Esophagus squamous epithelium (tissue), 5 donors: ENCODE measurements around the gene NCKAP5. TPM values are rescaled to one million over a fixed set of nuclear protein-coding genes. Genes with fewer than 3 reads are reported as not detected.

Source experiments
- DNase-seq: peaks from one replicate; lab custom pipeline; 2025; lab: John Stamatoyannopoulos, UW
- H3K27ac ChIP-seq, 4 donors: fragments of 200-600 bp; sonication (generic); one replicate each; pipeline ENCODE4 v1.5.1; 2016 to 2019; ENCODE audit warnings: mild to moderate bottlenecking in 1 of 4
- H3K27me3 ChIP-seq, 4 donors: fragments of 200-600 bp; sonication (generic); 1 replicate in 3 of 4; 2 replicates in 1 of 4; pipeline versions ENCODE4 v1.5.1 to v1.6.0; 2017 to 2021; ENCODE audit warnings: antibody characterized with exemption in 1 of 4
- H3K36me3 ChIP-seq, 3 donors: fragments of 200-600 bp; sonication (generic); one replicate each; pipeline ENCODE4 v1.5.1; 2016 to 2019
- H3K4me1 ChIP-seq, 3 donors: fragments of 200-600 bp; sonication (generic); one replicate each; pipeline ENCODE4 v1.5.1; 2017 to 2019
- H3K4me3 ChIP-seq, 4 donors: fragments of 200-600 bp; sonication (generic); 1 replicate in 3 of 4; 2 replicates in 1 of 4; pipeline ENCODE4 v1.5.1; 2016 to 2019; ENCODE audit warnings: mild to moderate bottlenecking in 2 of 4, moderate library complexity in 1 of 4
- H3K9me3 ChIP-seq, 3 donors: fragments of 200-600 bp; sonication (generic); one replicate each; pipeline ENCODE4 v1.5.1; 2016 to 2019
- POLR2A ChIP-seq, 4 donors: fragments of 450-650 bp; IDR thresholded peaks; one replicate each; pipeline ENCODE4 v1.6.1; 2017; ENCODE audit warnings: antibody characterized with exemption in 4 of 4, mild to moderate bottlenecking in 4 of 4, moderate library complexity in 3 of 4
- WGBS, 2 donors: methylation state at CpG; one replicate each; pipeline ENCODE4 v1.1.5; 2018; 5-methylcytosine and 5-hydroxymethylcytosine counted together
- intact Hi-C: fragments of 100-400 bp; cut with DNase I; formaldehyde crosslinking; loops from one replicate; pipeline ENCODE4 v1.15.0; 2022
- total RNA-seq, 4 donors: library from RNA; depleted of rRNA; stranded (reverse); fragments of >200 nt; gene quantifications; one replicate each; pipeline ENCODE4 v1.1.0, GENCODE V29; 2016
- TF ChIP-seq, protein P1 (sequence below), 6 experiments: fragments of 450-650 bp in 4 of 6; fragments of 200-600 bp in 2 of 6; sonication (generic) in 2 of 6; IDR thresholded peaks; one replicate each; pipeline ENCODE4 v1.5.1; 2016 to 2019; ENCODE audit warnings: antibody characterized with exemption in 6 of 6, mild to moderate bottlenecking in 4 of 6, moderate library complexity in 4 of 6
- donor health status: DM: yes; HTN: yes; CAD: no.

The NCKAP5 gene
- total RNA-seq, 4 donors from 2014 or later = 4.5 to 6.9 (median 5.3) TPM

DNA sequence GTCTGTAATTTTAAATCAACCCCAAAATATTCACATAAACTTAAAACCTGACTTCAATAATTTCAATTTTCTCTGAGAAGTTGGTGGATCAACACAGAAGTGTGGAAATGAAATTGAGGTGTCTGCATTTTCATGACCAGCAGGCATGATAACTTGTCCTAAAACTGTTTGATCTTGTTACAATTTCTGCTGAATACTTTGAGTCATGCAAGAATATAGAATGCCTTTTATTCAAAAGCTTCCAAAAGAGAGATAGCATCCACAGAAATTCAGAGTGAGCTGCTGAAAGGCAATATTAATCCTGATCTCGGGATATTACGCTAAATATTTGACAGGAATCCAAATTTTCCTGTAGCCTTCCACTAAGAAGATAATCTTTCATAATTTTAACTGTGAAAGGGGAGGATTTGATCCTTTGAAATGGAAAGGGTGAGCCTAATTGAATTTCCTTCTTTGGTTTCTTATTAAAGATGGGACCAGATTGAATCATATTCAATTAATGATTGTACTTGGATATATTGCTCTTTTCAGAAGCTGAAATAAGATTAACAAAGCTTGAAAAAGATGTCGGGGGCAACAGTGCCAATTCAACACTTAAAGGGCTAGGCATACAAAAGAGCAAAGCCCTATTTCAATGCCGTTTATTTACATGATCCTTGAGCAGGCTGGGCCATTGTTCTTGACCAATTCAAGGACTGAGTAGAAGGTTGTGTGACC is 129.3 kb downstream of the NCKAP5 start:
- Histone ChIP-seq H3K4me1 (peaks cover 0 to 15% (median 0%) of the 10 kb centered on the region in 3 donors), H3K36me3 (no peaks in the 10 kb centered on the region), H3K27ac (no peak overlapping the region), H3K27me3 (no peaks in the 10 kb centered on the region), H3K4me3 (no peak overlapping the region), H3K9me3 (no peaks in the 10 kb centered on the region)
- TF ChIP-seq, protein P1, sequence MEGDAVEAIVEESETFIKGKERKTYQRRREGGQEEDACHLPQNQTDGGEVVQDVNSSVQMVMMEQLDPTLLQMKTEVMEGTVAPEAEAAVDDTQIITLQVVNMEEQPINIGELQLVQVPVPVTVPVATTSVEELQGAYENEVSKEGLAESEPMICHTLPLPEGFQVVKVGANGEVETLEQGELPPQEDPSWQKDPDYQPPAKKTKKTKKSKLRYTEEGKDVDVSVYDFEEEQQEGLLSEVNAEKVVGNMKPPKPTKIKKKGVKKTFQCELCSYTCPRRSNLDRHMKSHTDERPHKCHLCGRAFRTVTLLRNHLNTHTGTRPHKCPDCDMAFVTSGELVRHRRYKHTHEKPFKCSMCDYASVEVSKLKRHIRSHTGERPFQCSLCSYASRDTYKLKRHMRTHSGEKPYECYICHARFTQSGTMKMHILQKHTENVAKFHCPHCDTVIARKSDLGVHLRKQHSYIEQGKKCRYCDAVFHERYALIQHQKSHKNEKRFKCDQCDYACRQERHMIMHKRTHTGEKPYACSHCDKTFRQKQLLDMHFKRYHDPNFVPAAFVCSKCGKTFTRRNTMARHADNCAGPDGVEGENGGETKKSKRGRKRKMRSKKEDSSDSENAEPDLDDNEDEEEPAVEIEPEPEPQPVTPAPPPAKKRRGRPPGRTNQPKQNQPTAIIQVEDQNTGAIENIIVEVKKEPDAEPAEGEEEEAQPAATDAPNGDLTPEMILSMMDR (IDR thresholded peaks at IDR 0.05) = no peak
- TF ChIP-seq POLR2A (IDR thresholded peaks at IDR 0.05) = no peak
- 28 to 39% methylated on average over 4 of the region's 4 CpGs for WGBS, 2 donors
- intact Hi-C loops = no loop called here
- DNase-seq = no peak

DNA sequence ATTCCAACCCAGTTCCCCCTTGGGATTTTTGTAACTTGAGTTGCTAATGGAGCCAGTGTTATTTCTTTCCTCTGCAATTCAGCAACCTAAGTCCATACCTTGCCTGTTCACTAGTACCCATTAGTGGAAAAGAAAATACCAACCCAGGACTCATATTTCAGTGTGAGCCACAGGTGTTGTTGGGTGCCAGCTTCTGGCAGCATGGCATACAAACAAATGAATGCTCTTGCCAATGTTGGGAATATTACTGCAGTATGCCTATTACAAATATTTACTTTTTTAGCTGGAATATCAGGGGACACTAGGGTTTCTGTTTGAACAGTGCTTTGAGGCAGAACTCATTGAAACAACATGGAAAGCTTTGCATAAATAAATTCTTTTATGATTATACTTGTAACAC is 130.2 kb downstream of the NCKAP5 start:
- intact Hi-C loops = no loop called here

DNA sequence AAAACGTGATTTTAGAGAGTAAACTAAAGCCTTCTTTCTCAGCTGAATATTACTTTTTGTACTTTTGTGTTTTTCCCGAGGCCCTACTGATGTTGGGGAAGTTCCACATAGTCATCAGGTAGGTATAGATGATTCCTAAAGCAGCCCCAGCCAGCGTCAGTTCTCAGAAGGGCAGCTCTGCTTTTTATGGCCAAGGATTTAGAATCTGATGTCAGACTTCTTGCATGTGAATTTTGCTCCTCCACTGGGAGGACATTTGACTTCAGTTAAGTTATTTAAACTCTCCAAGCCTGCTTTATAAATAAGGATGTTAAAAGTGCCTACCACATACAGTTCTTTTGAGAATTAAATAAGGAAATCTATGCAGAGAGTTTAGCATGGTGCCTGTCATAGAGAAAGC is 130.8 kb downstream of the NCKAP5 start:
- Histone ChIP-seq H3K9me3 (no peaks in the 10 kb centered on the region), H3K4me1 (peaks cover 0 to 15% (median 0%) of the 10 kb centered on the region in 3 donors), H3K27me3 (no peaks in the 10 kb centered on the region), H3K27ac (no peak overlapping the region), H3K36me3 (no peaks in the 10 kb centered on the region), H3K4me3 (no peak overlapping the region)
- TF ChIP-seq, protein P1 (IDR thresholded peaks at IDR 0.05) = no peak
- no peak for TF ChIP-seq POLR2A (IDR thresholded peaks at IDR 0.05)
- no peak for DNase-seq
- 59 to 67% methylated on average over 3 of the region's 3 CpGs for WGBS, 2 donors
- intact Hi-C loops = no loop called here

More for the DNA sequence above, 130.2 kb downstream of the NCKAP5 start:
- Histone ChIP-seq H3K27me3 (no peaks in the 10 kb centered on the region), H3K36me3 (no peaks in the 10 kb centered on the region), H3K4me1 (peaks cover 0 to 15% (median 0%) of the 10 kb centered on the region in 3 donors), H3K4me3 (no peak overlapping the region), H3K9me3 (no peaks in the 10 kb centered on the region), H3K27ac (no peak overlapping the region)
- TF ChIP-seq, protein P1 (IDR thresholded peaks at IDR 0.05) = no peak
- TF ChIP-seq POLR2A (IDR thresholded peaks at IDR 0.05) = no peak
- no peak for DNase-seq

DNA sequence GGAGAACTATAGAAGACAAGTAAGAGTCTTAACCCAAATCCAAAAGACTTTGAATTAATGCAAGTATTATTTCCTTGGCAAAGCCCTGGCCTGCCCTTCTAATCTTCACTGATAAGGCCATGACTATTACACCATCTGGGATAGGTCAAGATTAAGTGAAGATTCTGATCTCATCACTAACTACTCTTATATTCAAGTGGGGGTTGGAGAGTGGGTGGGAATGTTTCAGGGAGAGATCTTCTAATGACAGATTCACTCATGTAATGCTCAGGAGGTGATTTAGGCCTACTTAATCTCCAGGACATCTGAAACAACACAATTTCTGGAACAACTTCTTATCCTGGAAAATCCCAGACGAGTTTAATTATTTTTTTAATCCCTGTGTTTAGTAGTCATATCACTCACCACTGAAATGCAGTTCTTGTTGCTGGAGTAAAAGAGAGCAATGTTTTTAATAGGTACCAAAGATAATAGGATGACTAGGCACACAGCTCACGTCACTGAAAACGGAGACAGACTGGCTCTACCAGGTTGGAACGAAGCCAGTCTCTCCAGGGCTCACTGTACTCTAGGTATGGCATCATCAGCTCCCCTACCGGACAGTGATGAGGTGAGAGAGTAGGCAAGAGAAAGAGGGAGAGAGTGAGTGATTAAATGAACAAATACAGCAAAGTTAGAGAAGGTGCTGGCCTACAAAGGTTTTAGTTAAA is 133.1 kb downstream of the NCKAP5 start:
- no peak for DNase-seq
- Histone ChIP-seq H3K4me3 (no peak overlapping the region), H3K4me1 (peaks cover 0 to 22% (median 0%) of the 10 kb centered on the region in 3 donors), H3K27ac (no peak overlapping the region), H3K27me3 (no peaks in the 10 kb centered on the region), H3K9me3 (no peaks in the 10 kb centered on the region), H3K36me3 (no peaks in the 10 kb centered on the region)
- TF ChIP-seq, protein P1 (IDR thresholded peaks at IDR 0.05) = peak in 1 of 6 experiments; percentile 39
- no peak for TF ChIP-seq POLR2A (IDR thresholded peaks at IDR 0.05)
- intact Hi-C loops = no loop called here
- 16 to 25% methylated on average over 5 of the region's 5 CpGs for WGBS, 2 donors
